HepG2 (cell line): ENCODE measurements around the gene UNKL. TPM values are rescaled to one million over a fixed set of nuclear protein-coding genes. Genes with fewer than 3 reads are reported as not detected.
A peak's percentile ranks its signal among the peaks of the same experiment; 100 is the strongest.

Source experiments
- ATAC-seq: fragments of 200-7000 bp; cut with Tn5 transposase; 3 replicates; pipeline ENCODE4 v1.9.1; 2020; ENCODE audit warnings: mild to moderate bottlenecking, moderate library complexity
- BruUV-seq: library from RNA; stranded (reverse); fragments of 400-500 nt; replicated peaks from 2 replicates; lab custom pipeline; 2021; lab: Mats Ljungman, UMichigan
- CTCF ChIA-PET: fragments of 300-600 bp; formaldehyde crosslinking; extraction: SDS; loops from one replicate; lab custom pipeline; 2021; ENCODE audit warnings: low total read pairs, inconsistent platforms, low intra/inter-chr PET ratio; lab: Yijun Ruan, JAX
- POLR2A ChIA-PET: fragments of 350-600 bp; sonication (Branson Sonifier 250); formaldehyde crosslinking; loops from one replicate; lab custom pipeline; 2020; ENCODE audit warnings: antibody characterized with exemption, inconsistent platforms; lab: Yijun Ruan, JAX
- DNase-seq: peaks from one replicate; pipeline ENCODE4 v3.0.0-alpha.2; 2015; ENCODE audit warnings: low spot score
- FAIRE-seq: peaks from 3 replicates; lab custom pipeline; 2011; peaks lifted over from hg19 to GRCh38; lab: Jason Lieb, UNC
- H2AFZ ChIP-seq: one replicate; pipeline ENCODE4 v1.6.1; 2011; ENCODE audit warnings: low read length, inconsistent platforms
- H3K27ac ChIP-seq: fragments of 300-600 bp; 3 replicates; pipeline ENCODE4 v1.8.0; 2011; ENCODE audit warnings: mixed run types, mild to moderate bottlenecking, mixed read lengths, low read length, inconsistent platforms; ENCODE audit not compliant: insufficient read depth; ENCODE audit errors: extremely low read length
- H3K27me3 ChIP-seq, 2 experiments: fragments of 200-600 bp in 1 of 2; 2 replicates in 1 of 2; 3 replicates in 1 of 2; pipeline versions ENCODE4 v1.6.0 to v1.8.0; 2011; ENCODE audit warnings: low read length in 2 of 2, mild to moderate bottlenecking in 2 of 2, moderate library complexity in 2 of 2, inconsistent platforms in 1 of 2; ENCODE audit not compliant: insufficient read depth in 2 of 2, control insufficient read depth in 1 of 2
- H3K36me3 ChIP-seq, 2 experiments: fragments of 200-600 bp in 1 of 2; replicated peaks in 1 of 2; 2 replicates in 1 of 2; 3 replicates in 1 of 2; pipeline versions ENCODE4 v1.5.1 to v1.8.0; 2011; ENCODE audit warnings: low read length in 2 of 2, inconsistent platforms in 1 of 2; ENCODE audit not compliant: insufficient read depth in 2 of 2, control insufficient read depth in 1 of 2
- H3K4me1 ChIP-seq: 2 replicates; pipeline ENCODE4 v1.5.1; 2012; ENCODE audit warnings: low read length, inconsistent platforms; ENCODE audit not compliant: insufficient read depth
- H3K4me2 ChIP-seq: 2 replicates; pipeline ENCODE4 v1.6.0; 2011; ENCODE audit warnings: low read depth, low read length, inconsistent platforms
- H3K4me3 ChIP-seq, 3 experiments: fragments of 200-600 bp in 1 of 3; sonication (generic), shearing (Covaris generic) in 1 of 3; replicated peaks in 1 of 3; 2 replicates each; pipeline ENCODE4 v1.5.1; 2011 to 2016; ENCODE audit warnings: low read length in 3 of 3, inconsistent platforms in 2 of 3, low read depth in 2 of 3, mild to moderate bottlenecking in 2 of 3, control low read depth in 1 of 3, mixed read lengths in 1 of 3; ENCODE audit not compliant: insufficient read depth in 1 of 3
- H3K79me2 ChIP-seq: one replicate; pipeline ENCODE4 v1.6.1; 2011; ENCODE audit warnings: low read length, inconsistent platforms; ENCODE audit not compliant: insufficient read depth
- H3K9ac ChIP-seq: 2 replicates; pipeline ENCODE4 v1.6.0; 2011; ENCODE audit warnings: mild to moderate bottlenecking, low read depth, low read length, inconsistent platforms; ENCODE audit not compliant: insufficient read depth
- H3K9me3 ChIP-seq: 2 replicates; pipeline ENCODE4 v1.5.1; 2012; ENCODE audit warnings: mild to moderate bottlenecking, low read length
- H4K20me1 ChIP-seq: 2 replicates; pipeline ENCODE4 v1.6.0; 2011; ENCODE audit warnings: inconsistent platforms, mild to moderate bottlenecking, low read length, moderate library complexity; ENCODE audit not compliant: insufficient read depth
- ATF7 ChIP-seq, 2 experiments: fragments of 450-650 bp in 1 of 2; sonication (generic) in 1 of 2; formaldehyde crosslinking in 1 of 2; IDR thresholded peaks; 2 replicates each; pipeline versions ENCODE4 v1.4.0 to v1.6.1; 2016 to 2020; ENCODE audit warnings: antibody characterized with exemption in 1 of 2, mild to moderate bottlenecking in 1 of 2, missing genetic modification reagents in 1 of 2
- CBX2 ChIP-seq, 2 experiments: fragments of 200-600 bp in 1 of 2; sonication (generic); formaldehyde crosslinking in 1 of 2; IDR thresholded peaks; 2 replicates each; pipeline versions ENCODE4 v1.7.0 to v1.8.1; 2018 to 2022; ENCODE audit warnings: low read depth in 2 of 2, low read length in 1 of 2, mild to moderate bottlenecking in 1 of 2, missing genetic modification reagents in 1 of 2
- DZIP1 ChIP-seq: sonication (generic); formaldehyde crosslinking; IDR thresholded peaks from 2 replicates; pipeline ENCODE4 v1.5.0; 2020; ENCODE audit warnings: mild to moderate bottlenecking, missing genetic modification reagents
- GATAD2A ChIP-seq: IDR thresholded peaks from 2 replicates; pipeline ENCODE4 v1.6.1; 2016
- HNF1B ChIP-seq: sonication (generic); formaldehyde crosslinking; IDR thresholded peaks from 2 replicates; pipeline ENCODE4 v1.5.1; 2020; ENCODE audit warnings: mild to moderate bottlenecking, moderate library complexity, missing genetic modification reagents
- HOXA9 ChIP-seq: sonication (generic); formaldehyde crosslinking; IDR thresholded peaks from 2 replicates; pipeline ENCODE4 v1.8.1; 2022; ENCODE audit warnings: missing genetic modification reagents, mild to moderate bottlenecking, moderate library complexity, borderline replicate concordance
- KLF16 ChIP-seq, 2 experiments: sonication (generic) in 1 of 2; formaldehyde crosslinking in 1 of 2; IDR thresholded peaks; 2 replicates each; pipeline versions ENCODE4 v1.6.1 to v1.8.0; 2016 to 2023; ENCODE audit warnings: missing genetic modification reagents in 2 of 2, missing compliant biosample characterization in 1 of 2
- NCOA2 ChIP-seq: sonication (generic); formaldehyde crosslinking; IDR thresholded peaks from 2 replicates; pipeline ENCODE4 v1.8.0; 2022; ENCODE audit warnings: inconsistent platforms
- PPARG ChIP-seq: conservative IDR thresholded peaks from 2 replicates; pipeline ENCODE4 v1.6.1; 2016; ENCODE audit warnings: missing biosample characterization, missing genetic modification reagents
- SP4 ChIP-seq: sonication (generic); formaldehyde crosslinking; IDR thresholded peaks from 2 replicates; pipeline ENCODE4 v1.8.1; 2023; ENCODE audit warnings: mild to moderate bottlenecking, missing genetic modification reagents
- TBL1XR1 ChIP-seq: fragments of 150-350 bp; IDR thresholded peaks from 2 replicates; pipeline ENCODE4 v1.6.1; 2014; ENCODE audit warnings: borderline replicate concordance, low read length; ENCODE audit not compliant: partially characterized antibody
- TFAP4 ChIP-seq: sonication (generic); IDR thresholded peaks from 2 replicates; pipeline ENCODE4 v1.6.1; 2016; ENCODE audit warnings: low read depth, borderline replicate concordance
- ZKSCAN8 ChIP-seq: IDR thresholded peaks from 2 replicates; pipeline ENCODE4 v1.6.1; 2016; ENCODE audit warnings: borderline replicate concordance, missing genetic modification reagents, missing compliant biosample characterization
- ZNF17 ChIP-seq: sonication (generic); formaldehyde crosslinking; IDR thresholded peaks from 2 replicates; pipeline ENCODE4 v1.5.0; 2020; ENCODE audit warnings: mild to moderate bottlenecking, missing genetic modification reagents
- ZNF224 ChIP-seq: sonication (generic); formaldehyde crosslinking; IDR thresholded peaks from 2 replicates; pipeline ENCODE4 v1.5.0; 2020; ENCODE audit warnings: mild to moderate bottlenecking, missing genetic modification reagents
- ZNF337 ChIP-seq: sonication (generic); formaldehyde crosslinking; IDR thresholded peaks from 2 replicates; pipeline ENCODE4 v1.5.1; 2020; ENCODE audit warnings: missing genetic modification reagents, low read depth, mild to moderate bottlenecking, borderline replicate concordance
- ZNF674 ChIP-seq: sonication (generic); formaldehyde crosslinking; IDR thresholded peaks from 2 replicates; pipeline ENCODE4 v1.5.0; 2020; ENCODE audit warnings: low read depth, mild to moderate bottlenecking, missing genetic modification reagents
- ZNF768 ChIP-seq: sonication (generic); formaldehyde crosslinking; IDR thresholded peaks from 2 replicates; pipeline ENCODE4 v1.4.0; 2020; ENCODE audit warnings: missing genetic modification reagents
- WGBS: methylation state at CpG from one replicate; pipeline ENCODE4 v1.1.6; 2017; ENCODE audit warnings: low lambda C conversion rate; 5-methylcytosine and 5-hydroxymethylcytosine counted together
- in situ Hi-C: cut with HindIII; loops from 2 replicates; pipeline ENCODE4 v1.10.0; 2017; ENCODE audit warnings: low pct_unique_long_range_greater_than_20kb; ENCODE audit not compliant: extremely low pct_ligation_motif_present
- intact Hi-C: fragments of 100-400 bp; cut with micrococcal nuclease; formaldehyde crosslinking; loops from one replicate; pipeline ENCODE4 v1.10.0; 2022; ENCODE audit not compliant: unreplicated experiment
- polyA plus RNA-seq, 8 experiments: library from polyadenylated mRNA; depleted of rRNA in 3 of 8; stranded (reverse) in 7 of 8; unstranded in 1 of 8; fragments of >200 nt; fragmentation: Illumina TruSeq in 4 of 8; extraction: Trizol in 4 of 8; gene quantifications; 2 replicates each; pipeline versions ENCODE4 v1.2.1 to v1.2.3, GENCODE V29; 2011 to 2016; ENCODE audit warnings: low read depth in 4 of 8, missing spikeins in 1 of 8, mixed read lengths in 1 of 8; ENCODE audit not compliant: insufficient read depth in 1 of 8
- total RNA-seq, 5 experiments: library from RNA; depleted of rRNA; stranded (reverse); fragments of >200 nt; fragmentation: Illumina TruSeq; extraction: Trizol; gene quantifications; 2 replicates each; pipeline ENCODE4 v1.2.3, GENCODE V29; 2016; ENCODE audit warnings: low read depth in 1 of 5

Gene UNKL
- total and polyA plus RNA-seq, 2 of the 13 experiments (the other 11 are each of a cell fraction or from before 2014, with no cell fraction given): 10.4 to 17.6 TPM

GRCh38 chr16:1430759-1431496, 16.4 kb upstream of the UNKL start, which contains the start of gene PERCC1:
PERCC1 (plus strand) TSS chr16:1431078; CDS start chr16:1432594, 1,516 bp downstream.
- H3K4me3 ChIP-seq: peak within 1 kb of the TSS; percentile 45 to 72 (median 48)
- no peaks in the 10 kb centered on the region for H3K79me2 ChIP-seq
- H3K4me1 ChIP-seq: peaks cover 55% of the 10 kb centered on the region
- in situ Hi-C loops: no loop called here
- H2AFZ ChIP-seq: no peak within 1 kb of the TSS
- POLR2A ChIA-PET: interaction anchor here (1.7 to 3.1 kb wide), 2 partner anchors 10 kb away, joined by 6 to 47 read pairs; partner anchors contain the start of gene UQCC4
- no peaks in the 10 kb centered on the region for H4K20me1 ChIP-seq
- FAIRE-seq: peak; percentile 77
- CTCF ChIA-PET: no interaction called here
- BruUV-seq: no TSS peak
- 0% methylated on average over 6 of the region's 35 CpGs for WGBS
- H3K27me3 ChIP-seq: peaks cover 10 to 41% of the 10 kb centered on the region in 2 experiments
- no peak within 1 kb of the TSS for H3K27ac ChIP-seq
- intact Hi-C loops: loop anchor here (2.0 kb wide), 1 partner anchor 44 kb away; the partner anchor contains the start of gene CLCN7
- H3K9me3 ChIP-seq: no peaks in the 10 kb centered on the region
- peak within 1 kb of the TSS; percentile 95 for H3K4me2 ChIP-seq
- DNase-seq: peak; percentile 87
- H3K9ac ChIP-seq: peak within 1 kb of the TSS; percentile 61
- ATAC-seq: peak; percentile 79
- no peaks in the 10 kb centered on the region for H3K36me3 ChIP-seq
- TF ChIP-seq ZNF337 (CRISPR knock-in tag) (no peak), ZNF768 (CRISPR knock-in tag) (no peak), ATF7 (IDR thresholded peaks at IDR 0.05) (no peak), ATF7 (CRISPR knock-in tag; IDR thresholded peaks at IDR 0.05) (peak; percentile 29; the same call in 1 of the 2 replicates), ZNF224 (CRISPR knock-in tag) (no peak), GATAD2A (CRISPR knock-in tag) (peak; percentile 76), ZKSCAN8 (CRISPR knock-in tag) (no peak; the same call in 1 of the 2 replicates), ZNF17 (CRISPR knock-in tag) (no peak), NCOA2 (CRISPR knock-in tag) (peak; percentile 82), HOXA9 (CRISPR knock-in tag) (no peak), HNF1B (CRISPR knock-in tag) (peak; percentile 69), TBL1XR1 (no peak), SP4 (CRISPR knock-in tag) (no peak), CBX2 (IDR thresholded peaks at IDR 0.05; ENCODE audit: low read depth, low read length) (no peak), CBX2 (CRISPR knock-in tag; IDR thresholded peaks at IDR 0.05; ENCODE audit: low read depth) (no peak), TFAP4 (peak; percentile 64; the same call in 1 of the 2 replicates), DZIP1 (CRISPR knock-in tag) (no peak), ZNF674 (CRISPR knock-in tag) (no peak), PPARG (CRISPR knock-in tag) (peak; percentile 63; the same call in 1 of the 2 replicates), KLF16 (CRISPR knock-in tag; IDR thresholded peaks at IDR 0.05) (no peak; a peak in 1 of 4 replicates)
